K562 (cell line): Measurements from ENCODE around the gene PIK3R2. TPM values are rescaled to one million over a fixed set of nuclear protein-coding genes. Genes with fewer than 3 reads are reported as not detected.
A peak's percentile ranks its signal among the peaks of the same experiment; 100 is the strongest.

ENCODE experiments used
- ELF4 ChIP-seq: fragments of 450-650 bp; formaldehyde crosslinking; IDR thresholded peaks from 2 replicates; pipeline ENCODE4 v1.4.0; 2022; ENCODE audit warnings: missing genetic modification characterization
- ERF ChIP-seq: fragments of 450-650 bp; formaldehyde crosslinking; IDR thresholded peaks from 2 replicates; pipeline ENCODE4 v1.4.0; 2020; ENCODE audit warnings: mild to moderate bottlenecking, mixed read lengths
- ESRRA ChIP-seq: fragments of 450-650 bp; IDR thresholded peaks from 2 replicates; pipeline ENCODE4 v1.6.1; 2014; ENCODE audit warnings: low read depth, mild to moderate bottlenecking, moderate library complexity, borderline replicate concordance
- FOS ChIP-seq: IDR thresholded peaks from 3 replicates; pipeline ENCODE4 v1.6.1; 2011; ENCODE audit not compliant: insufficient read length; ENCODE audit errors: extremely low read depth
- KAT8 ChIP-seq: fragments of 450-650 bp; IDR thresholded peaks from 2 replicates; pipeline ENCODE4 v1.6.1; 2016; ENCODE audit warnings: low read depth, mild to moderate bottlenecking
- KDM5B ChIP-seq: fragments of 200-600 bp; sonication (generic); IDR thresholded peaks from 2 replicates; pipeline ENCODE4 v1.6.1; 2012; ENCODE audit warnings: low read depth, mild to moderate bottlenecking, moderate library complexity, low read length, control low read depth, inconsistent platforms; ENCODE audit not compliant: insufficient replicate concordance
- L3MBTL2 ChIP-seq: fragments of 450-650 bp; IDR thresholded peaks from 2 replicates; pipeline ENCODE4 v1.6.1; 2016; ENCODE audit warnings: mild to moderate bottlenecking, moderate library complexity
- MAZ ChIP-seq, 2 experiments: fragments of 450-650 bp in 1 of 2; sonication (generic) in 1 of 2; formaldehyde crosslinking; IDR thresholded peaks in 1 of 2; conservative IDR thresholded peaks in 1 of 2; 2 replicates each; pipeline versions ENCODE4 v1.4.0 to v1.5.0; 2020; ENCODE audit warnings: mild to moderate bottlenecking in 1 of 2, missing genetic modification reagents in 1 of 2
- MCM2 ChIP-seq: fragments of 450-650 bp; IDR thresholded peaks from 2 replicates; pipeline ENCODE4 v1.6.1; 2017; ENCODE audit warnings: low read depth, mild to moderate bottlenecking
- NFXL1 ChIP-seq: fragments of 450-650 bp; formaldehyde crosslinking; IDR thresholded peaks from 2 replicates; pipeline ENCODE4 v1.4.0; 2021; ENCODE audit warnings: mild to moderate bottlenecking
- OTX1 ChIP-seq: fragments of 450-650 bp; formaldehyde crosslinking; IDR thresholded peaks from 2 replicates; pipeline ENCODE4 v1.4.0; 2022; ENCODE audit warnings: mild to moderate bottlenecking
- POLR2A ChIP-seq: fragments of 450-650 bp; conservative IDR thresholded peaks from 2 replicates; pipeline ENCODE4 v1.6.1; 2016
- RBM25 ChIP-seq: fragments of 200-400 bp; formaldehyde crosslinking; IDR thresholded peaks from 2 replicates; pipeline ENCODE4 v1.6.1; 2018; ENCODE audit warnings: low read length, low read depth, moderate library complexity; ENCODE audit not compliant: severe bottlenecking
- SUPT5H ChIP-seq: fragments of 450-650 bp; IDR thresholded peaks from 2 replicates; pipeline ENCODE4 v1.6.1; 2016
- TAF1 ChIP-seq: IDR thresholded peaks from 2 replicates; pipeline ENCODE4 v1.6.1; 2011; ENCODE audit warnings: mild to moderate bottlenecking, low read length, moderate library complexity; ENCODE audit not compliant: insufficient read depth, control insufficient read depth, severe bottlenecking; ENCODE audit errors: extremely low read depth
- TBP ChIP-seq: optimal IDR thresholded peaks from 2 replicates; pipeline ENCODE3; 2011; ENCODE audit warnings: low read depth, low read length, improper control_type of control experiment
- ZBTB5 ChIP-seq: fragments of 450-650 bp; IDR thresholded peaks from 2 replicates; pipeline ENCODE4 v1.6.1; 2017; ENCODE audit warnings: antibody characterized with exemption
- ZFX ChIP-seq: sonication (generic); formaldehyde crosslinking; IDR thresholded peaks from 2 replicates; pipeline ENCODE4 v1.8.0; 2022; ENCODE audit warnings: mild to moderate bottlenecking, missing genetic modification reagents, moderate library complexity
- ZNF445 ChIP-seq: fragments of 250-450 bp; sonication (Bioruptor Pico); IDR thresholded peaks from 2 replicates; pipeline ENCODE4 v1.4.0; 2020; ENCODE audit warnings: low read depth, mild to moderate bottlenecking, moderate library complexity
- ZNF584 ChIP-seq: fragments of 200-800 bp; sonication (Bioruptor generic); IDR thresholded peaks from 2 replicates; pipeline ENCODE4 v1.6.1; 2016; ENCODE audit warnings: low read depth, mild to moderate bottlenecking, missing genetic modification characterization, missing compliant biosample characterization
- polyA plus RNA-seq, 8 experiments: library from polyadenylated mRNA; depleted of rRNA in 4 of 8; stranded (reverse) in 5 of 8; unstranded in 3 of 8; fragments of >200 nt; fragmentation: Nextera tagmentation in 2 of 8; fragmentation: Illumina TruSeq in 1 of 8; extraction: Ambion mirVana in 2 of 8; extraction: Trizol in 1 of 8; gene quantifications; 2 replicates each; pipeline versions ENCODE4 v1.2.1 to v1.2.3, GENCODE V29; 2011 to 2014; ENCODE audit warnings: inconsistent platforms in 1 of 8, missing spikeins in 1 of 8
- total RNA-seq, 7 experiments: library from RNA; depleted of rRNA in 6 of 7; stranded (reverse); fragments of >200 nt in 6 of 7; fragmentation: Illumina TruSeq in 2 of 7; extraction: Trizol in 2 of 7; gene quantifications; 2 replicates each; pipeline versions ENCODE4 v1.2.1 to v1.2.3, GENCODE V29; 2011 to 2021; ENCODE audit warnings: low replicate concordance in 1 of 7
- TF ChIP-seq, protein P1 (sequence below): fragments of 150-350 bp; IDR thresholded peaks from 2 replicates; pipeline ENCODE4 v1.6.1; 2014; ENCODE audit warnings: low read depth, mild to moderate bottlenecking, low read length, borderline replicate concordance
- TF ChIP-seq, protein P2 (sequence below): fragments of 250-450 bp; sonication (Bioruptor Pico); IDR thresholded peaks from 2 replicates; pipeline ENCODE4 v1.5.0; 2021

The PIK3R2 gene
- total and polyA plus RNA-seq, 9 of the 15 experiments (the other 6 are each of a cell fraction or from before 2014, with no cell fraction given), result 0.39 to 37.9 (median 5.3) TPM

GRCh38 chr19:18192673-18193387, 39.9 kb downstream of the PIK3R2 start, which contains the start of gene MPV17L2 (continued):
- peak; percentile 31; the same call in 1 of the 2 replicates for TF ChIP-seq ERF (CRISPR knock-in tag)
- peak; percentile 99 for TF ChIP-seq RBM25
- peak; percentile 59; the same call in 1 of the 2 replicates for TF ChIP-seq L3MBTL2
- peak; percentile 36; the same call in 1 of the 2 replicates for TF ChIP-seq ZFX (CRISPR knock-in tag)
- no peak for TF ChIP-seq MCM2
- TF ChIP-seq OTX1 (CRISPR knock-in tag), result peak; percentile 52; the same call in 1 of the 2 replicates
- TF ChIP-seq FOS, result peak; percentile 98
- peak; percentile 77 for TF ChIP-seq SUPT5H
- peak; percentile 63 for TF ChIP-seq TBP
- TF ChIP-seq, protein P1, sequence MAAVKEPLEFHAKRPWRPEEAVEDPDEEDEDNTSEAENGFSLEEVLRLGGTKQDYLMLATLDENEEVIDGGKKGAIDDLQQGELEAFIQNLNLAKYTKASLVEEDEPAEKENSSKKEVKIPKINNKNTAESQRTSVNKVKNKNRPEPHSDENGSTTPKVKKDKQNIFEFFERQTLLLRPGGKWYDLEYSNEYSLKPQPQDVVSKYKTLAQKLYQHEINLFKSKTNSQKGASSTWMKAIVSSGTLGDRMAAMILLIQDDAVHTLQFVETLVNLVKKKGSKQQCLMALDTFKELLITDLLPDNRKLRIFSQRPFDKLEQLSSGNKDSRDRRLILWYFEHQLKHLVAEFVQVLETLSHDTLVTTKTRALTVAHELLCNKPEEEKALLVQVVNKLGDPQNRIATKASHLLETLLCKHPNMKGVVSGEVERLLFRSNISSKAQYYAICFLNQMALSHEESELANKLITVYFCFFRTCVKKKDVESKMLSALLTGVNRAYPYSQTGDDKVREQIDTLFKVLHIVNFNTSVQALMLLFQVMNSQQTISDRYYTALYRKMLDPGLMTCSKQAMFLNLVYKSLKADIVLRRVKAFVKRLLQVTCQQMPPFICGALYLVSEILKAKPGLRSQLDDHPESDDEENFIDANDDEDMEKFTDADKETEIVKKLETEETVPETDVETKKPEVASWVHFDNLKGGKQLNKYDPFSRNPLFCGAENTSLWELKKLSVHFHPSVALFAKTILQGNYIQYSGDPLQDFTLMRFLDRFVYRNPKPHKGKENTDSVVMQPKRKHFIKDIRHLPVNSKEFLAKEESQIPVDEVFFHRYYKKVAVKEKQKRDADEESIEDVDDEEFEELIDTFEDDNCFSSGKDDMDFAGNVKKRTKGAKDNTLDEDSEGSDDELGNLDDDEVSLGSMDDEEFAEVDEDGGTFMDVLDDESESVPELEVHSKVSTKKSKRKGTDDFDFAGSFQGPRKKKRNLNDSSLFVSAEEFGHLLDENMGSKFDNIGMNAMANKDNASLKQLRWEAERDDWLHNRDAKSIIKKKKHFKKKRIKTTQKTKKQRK, result peak; percentile 95
- TF ChIP-seq ZNF445 (CRISPR knock-in tag), result 0 out of 2 replicates have a peak, but pooled peaks have one; percentile 37
- no peak for TF ChIP-seq KAT8
- peak; percentile 33; the same call in 1 of the 2 replicates for TF ChIP-seq ZBTB5
- TF ChIP-seq, protein P2, sequence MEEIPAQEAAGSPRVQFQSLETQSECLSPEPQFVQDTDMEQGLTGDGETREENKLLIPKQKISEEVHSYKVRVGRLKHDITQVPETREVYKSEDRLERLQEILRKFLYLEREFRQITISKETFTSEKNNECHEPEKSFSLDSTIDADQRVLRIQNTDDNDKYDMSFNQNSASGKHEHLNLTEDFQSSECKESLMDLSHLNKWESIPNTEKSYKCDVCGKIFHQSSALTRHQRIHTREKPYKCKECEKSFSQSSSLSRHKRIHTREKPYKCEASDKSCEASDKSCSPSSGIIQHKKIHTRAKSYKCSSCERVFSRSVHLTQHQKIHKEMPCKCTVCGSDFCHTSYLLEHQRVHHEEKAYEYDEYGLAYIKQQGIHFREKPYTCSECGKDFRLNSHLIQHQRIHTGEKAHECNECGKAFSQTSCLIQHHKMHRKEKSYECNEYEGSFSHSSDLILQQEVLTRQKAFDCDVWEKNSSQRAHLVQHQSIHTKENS (CRISPR knock-in tag), result no peak
- TF ChIP-seq NFXL1 (CRISPR knock-in tag), result no peak
- TF ChIP-seq ZNF584 (CRISPR knock-in tag), result peak; percentile 96
- peak; percentile 98 for TF ChIP-seq ESRRA
- TF ChIP-seq POLR2A, result peak; percentile 83
- TF ChIP-seq ELF4 (CRISPR knock-in tag), result no peak
- peak; percentile 50 for TF ChIP-seq KDM5B
- peak in 1 of 2 experiments; percentile 14; a peak in 1 of 4 replicates for TF ChIP-seq MAZ (CRISPR knock-in tag; conservative IDR thresholded peaks at IDR 0.05 in 1 of 2, IDR thresholded peaks at IDR 0.05 in 1 of 2)
- peak; percentile 62 for TF ChIP-seq TAF1
